Measurements from ENCODE around the gene FAM193B.

GRCh38 chr5:177539411-177539810 lies 15.0 kb downstream of the FAM193B start:
- TF ChIP-seq CTCF (IDR thresholded peaks at IDR 0.05) (no peak), POLR2AphosphoS5 (IDR thresholded peaks at IDR 0.05) (peak in 2 of 3 donors; percentile 16 to 32), POLR2A (IDR thresholded peaks at IDR 0.05) (no peak)
